HG03439 (cell line): ENCODE results near the gene AFDN.

Experiments used
- ATAC-seq: cut with Tn5 transposase; IDR thresholded peaks from one replicate; pipeline ENCODE4 v1.9.1; 2021; ENCODE audit warnings: mild to moderate bottlenecking, moderate library complexity; ENCODE audit not compliant: unreplicated experiment

AFDN gene

DNA sequence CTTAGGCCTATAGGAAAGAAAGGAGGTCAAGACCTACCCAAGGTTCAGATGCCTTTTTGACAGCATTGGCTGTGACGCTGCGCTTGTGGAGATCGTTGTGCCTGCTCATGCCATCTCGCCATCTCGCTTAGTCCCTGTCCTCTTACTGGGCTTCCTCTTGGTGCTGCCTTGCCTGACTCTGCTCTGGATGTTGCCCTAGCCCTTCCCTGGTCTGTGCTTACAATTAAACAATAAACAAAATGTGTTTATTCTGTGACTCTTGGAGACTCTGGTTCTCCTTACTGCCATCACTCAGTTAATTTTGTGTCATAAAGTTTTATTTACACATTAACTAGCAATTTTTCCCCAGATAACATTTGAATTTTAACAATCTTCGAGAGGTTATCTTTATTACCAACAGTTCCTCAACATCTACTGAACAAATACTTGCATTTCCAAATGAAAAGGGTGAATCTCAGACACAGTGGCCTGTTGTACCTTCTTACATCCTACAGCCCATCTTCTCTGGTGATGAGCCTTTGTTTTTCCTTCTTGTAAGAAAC lies 11.6 kb downstream of the AFDN start:
- no peak for ATAC-seq

DNA sequence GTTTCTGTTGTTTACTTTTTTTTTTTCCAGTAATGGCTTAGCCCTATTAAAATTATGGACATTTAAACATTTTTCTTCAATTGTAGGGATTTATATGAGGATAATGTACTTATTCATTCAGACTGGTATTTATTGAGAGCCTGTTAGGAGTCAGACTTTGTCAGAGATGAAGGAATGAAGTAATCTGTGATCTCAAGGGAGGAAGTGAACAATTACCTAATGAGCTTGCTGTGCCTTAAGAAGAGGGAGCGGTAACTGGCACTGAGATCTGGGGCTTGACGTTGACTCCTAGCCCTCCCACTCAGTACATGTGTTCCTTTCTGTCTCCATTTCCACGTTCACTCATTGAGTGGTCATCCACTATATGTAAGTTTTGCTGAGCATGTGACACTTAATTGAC lies 12.6 kb downstream of the AFDN start:
- no peak for ATAC-seq

DNA sequence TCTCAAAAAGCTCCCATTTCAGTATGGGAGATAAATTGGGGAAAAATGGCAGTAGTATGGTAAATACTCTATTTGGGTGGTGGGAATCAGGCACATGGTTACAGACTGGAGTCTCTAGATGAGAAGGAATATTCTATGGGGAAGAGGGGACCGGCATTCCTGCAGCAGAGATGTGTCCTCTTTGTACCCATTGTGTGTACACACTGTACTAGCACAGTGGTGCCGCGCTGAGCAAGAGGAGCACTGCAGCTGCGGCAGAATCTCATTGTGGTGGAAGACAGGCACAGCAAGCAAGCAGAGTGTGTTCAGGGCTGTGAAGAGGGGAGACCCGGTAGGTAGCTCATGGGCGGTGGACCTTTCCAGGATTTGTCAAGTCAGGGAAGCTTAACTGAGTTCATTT lies 13.0 kb downstream of the AFDN start:
- no peak for ATAC-seq

DNA sequence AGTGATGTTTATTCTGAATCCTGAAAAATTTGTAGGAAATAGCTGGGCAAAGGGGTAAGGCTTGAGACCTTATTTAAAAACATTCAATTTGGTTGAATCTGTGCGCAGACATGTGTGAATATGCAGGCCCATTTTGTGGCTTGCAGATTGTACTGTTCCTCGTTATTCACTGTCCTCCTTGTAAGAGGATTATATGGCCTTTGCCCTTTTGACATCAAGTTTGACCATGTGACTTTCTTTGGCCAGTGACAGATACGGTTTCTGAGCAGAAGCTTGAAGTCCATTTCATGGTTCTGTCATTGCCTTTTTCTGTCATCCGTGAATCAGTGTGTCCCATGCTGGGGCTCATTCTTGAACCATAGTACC lies 13.4 kb downstream of the AFDN start:
- no peak for ATAC-seq

DNA sequence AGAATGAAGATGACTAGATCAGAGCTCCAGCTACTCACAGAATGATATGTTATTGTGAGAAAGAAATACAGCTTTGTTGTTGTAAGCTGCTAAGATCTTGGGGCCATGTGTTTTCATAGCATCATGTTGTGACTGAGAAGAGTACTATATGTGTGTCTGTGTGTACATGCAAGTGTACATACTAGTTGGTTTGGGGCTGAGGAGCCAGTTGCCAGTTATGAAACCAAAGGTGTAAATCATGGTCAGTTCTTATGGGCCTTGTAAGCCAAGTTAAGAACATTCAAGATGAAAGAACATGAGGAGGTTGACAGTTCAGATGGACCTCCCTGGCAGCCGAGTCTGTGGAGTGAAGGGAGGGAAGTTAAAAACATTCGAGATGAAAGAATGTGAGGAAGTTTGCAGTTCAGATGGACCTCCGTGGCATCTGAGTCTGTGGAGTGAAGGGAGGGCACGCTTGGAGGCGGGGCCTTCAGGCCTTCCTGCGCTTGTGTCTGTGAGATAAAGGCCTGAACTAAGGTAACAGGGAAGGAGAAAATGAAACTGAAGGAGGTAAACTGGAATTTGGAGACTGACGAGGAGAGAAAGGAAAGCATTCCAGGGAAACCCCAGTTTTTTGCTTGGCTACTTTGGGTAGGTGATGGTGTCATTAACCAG lies 13.9 kb downstream of the AFDN start:
- ATAC-seq: no peak

DNA sequence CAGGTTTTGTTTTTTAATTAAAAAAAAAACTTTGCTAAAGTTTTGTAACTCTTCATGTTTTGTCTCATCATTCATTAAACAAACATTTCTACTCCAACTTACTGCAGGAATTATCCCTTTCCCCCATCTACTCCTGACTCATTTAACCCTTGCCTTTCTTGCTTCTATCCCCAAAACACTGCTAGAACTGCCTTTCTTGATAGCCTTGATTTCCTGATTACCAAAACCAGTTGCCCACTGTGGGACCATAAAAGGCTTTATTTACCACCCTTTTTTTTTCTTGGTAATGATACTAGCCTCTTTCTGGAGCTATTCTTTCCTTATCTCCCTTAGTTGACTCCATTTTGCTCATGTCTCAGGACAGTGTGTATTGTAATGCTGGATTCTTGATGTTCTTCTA lies 15.3 kb downstream of the AFDN start:
- no peak for ATAC-seq

DNA sequence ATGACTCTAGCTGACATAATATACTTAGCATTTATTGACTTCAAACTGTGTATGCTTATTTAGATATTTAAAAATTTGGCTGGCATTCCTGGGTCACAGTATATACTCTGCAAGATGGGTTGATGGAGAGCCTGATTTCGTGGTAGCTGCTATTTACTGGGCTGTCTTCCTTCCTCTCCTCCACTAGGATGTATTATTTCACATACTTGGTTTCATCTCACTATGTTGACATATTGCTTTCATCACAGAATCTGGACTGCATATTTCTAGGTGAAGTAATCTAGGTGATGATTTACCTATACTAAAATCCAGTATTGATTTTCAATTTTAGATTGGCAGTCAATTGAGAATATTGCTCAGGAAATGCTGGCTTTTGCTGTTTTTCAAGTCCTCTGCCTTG lies 15.7 kb downstream of the AFDN start:
- no peak for ATAC-seq

DNA sequence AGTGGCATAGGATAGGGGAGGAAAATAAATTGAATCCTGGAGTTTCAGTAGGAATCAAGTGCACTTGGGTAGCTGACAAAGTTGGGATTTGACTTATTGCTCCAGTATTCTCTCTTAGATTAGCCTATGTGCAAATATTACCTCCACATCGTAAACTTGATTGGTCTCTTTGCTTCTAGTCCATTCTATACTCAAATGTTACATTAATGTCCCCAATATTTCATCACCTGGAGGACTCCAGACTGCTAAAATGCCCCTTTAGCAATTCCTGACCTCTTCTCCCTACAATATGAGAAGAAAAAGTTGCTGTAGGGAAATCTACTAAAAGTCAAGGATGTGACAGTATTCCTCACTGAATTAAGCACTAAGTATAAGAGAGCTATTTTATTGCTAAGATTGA lies 16.3 kb downstream of the AFDN start:
- ATAC-seq: no peak

DNA sequence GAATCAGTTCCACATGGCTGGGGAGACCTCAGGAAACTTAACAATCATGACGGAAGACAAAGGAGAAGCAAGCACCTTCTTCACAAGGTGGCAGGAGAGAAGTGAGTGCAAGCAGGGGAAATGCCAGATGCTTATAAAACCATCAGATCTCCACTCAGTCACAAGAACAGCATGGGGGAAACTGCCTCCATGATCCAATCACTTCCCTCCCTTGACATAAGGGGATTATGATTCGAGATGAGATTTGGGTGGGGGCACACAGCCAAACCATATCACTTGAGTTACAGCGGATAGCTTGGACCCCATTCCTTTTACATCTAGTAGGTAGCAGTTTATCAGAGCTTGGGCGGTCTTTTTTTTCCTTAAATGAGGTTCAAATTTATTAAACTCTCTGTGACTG lies 19.1 kb downstream of the AFDN start:
- ATAC-seq: no peak

DNA sequence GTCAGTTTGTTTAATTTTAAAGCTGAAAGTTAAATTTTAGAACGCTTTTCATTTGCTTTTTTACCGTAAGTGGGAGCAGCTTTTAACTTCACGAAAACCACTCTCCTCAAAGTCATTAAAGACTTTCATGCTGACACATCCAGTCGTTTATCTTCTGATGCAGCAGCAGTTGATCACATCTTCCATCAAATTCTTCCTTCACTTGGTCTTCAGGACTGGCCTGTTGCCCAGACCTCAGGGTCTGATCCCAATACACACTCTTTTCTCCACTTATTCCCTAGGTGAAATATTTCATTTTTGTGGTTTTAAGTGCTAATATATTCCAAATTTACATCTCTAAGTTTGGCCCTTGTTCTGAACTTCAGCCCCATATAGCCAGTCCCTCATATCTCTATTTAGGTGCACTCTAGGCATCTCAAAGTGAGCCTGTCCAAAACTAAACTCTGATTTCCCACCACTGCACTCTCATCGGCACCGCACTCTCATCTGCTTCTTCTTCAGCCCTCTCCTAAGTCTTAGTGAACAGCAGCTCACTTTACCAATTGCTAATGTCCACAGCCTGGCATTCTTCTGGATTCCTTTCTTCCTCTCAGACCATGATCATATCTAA lies 20.4 kb downstream of the AFDN start:
- no peak for ATAC-seq

DNA sequence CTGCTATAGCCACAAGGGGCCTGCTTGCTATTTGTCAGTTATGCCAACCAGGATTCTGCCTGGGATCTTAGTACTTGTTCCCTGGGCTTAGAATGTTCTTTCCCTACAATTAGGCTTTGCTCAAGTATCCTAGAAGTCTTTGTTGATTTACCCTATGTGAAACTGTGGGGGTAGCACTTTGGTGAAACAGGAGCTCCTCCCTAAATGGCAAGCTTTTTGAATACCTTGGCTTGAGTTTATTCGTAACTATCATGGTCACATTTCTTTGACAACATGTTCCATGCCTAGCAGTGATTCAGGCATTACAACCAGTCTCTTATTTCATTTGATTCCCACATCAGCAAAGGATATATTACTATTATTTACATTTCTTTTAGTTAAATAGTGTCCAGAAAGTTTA lies 21.2 kb downstream of the AFDN start:
- ATAC-seq: no peak

DNA sequence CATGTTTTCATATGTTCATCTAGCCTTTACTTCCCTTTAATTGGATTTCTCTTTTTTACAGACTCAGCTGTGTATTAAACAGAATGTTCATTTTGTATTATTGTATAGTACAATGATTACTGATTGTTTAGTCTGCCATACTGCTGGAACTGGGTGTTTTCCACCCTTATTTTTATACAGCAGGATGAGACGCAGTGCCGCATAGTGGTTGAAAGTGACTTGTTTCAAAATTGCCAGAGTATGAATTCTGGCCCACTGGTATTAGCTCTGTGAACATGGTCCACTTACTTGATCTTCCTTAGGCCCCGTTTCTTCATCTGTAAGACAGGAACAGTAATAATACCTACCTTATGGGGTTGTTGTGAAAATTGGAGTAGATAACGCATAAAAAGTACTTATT lies 22.1 kb downstream of the AFDN start:
- ATAC-seq: no peak

DNA sequence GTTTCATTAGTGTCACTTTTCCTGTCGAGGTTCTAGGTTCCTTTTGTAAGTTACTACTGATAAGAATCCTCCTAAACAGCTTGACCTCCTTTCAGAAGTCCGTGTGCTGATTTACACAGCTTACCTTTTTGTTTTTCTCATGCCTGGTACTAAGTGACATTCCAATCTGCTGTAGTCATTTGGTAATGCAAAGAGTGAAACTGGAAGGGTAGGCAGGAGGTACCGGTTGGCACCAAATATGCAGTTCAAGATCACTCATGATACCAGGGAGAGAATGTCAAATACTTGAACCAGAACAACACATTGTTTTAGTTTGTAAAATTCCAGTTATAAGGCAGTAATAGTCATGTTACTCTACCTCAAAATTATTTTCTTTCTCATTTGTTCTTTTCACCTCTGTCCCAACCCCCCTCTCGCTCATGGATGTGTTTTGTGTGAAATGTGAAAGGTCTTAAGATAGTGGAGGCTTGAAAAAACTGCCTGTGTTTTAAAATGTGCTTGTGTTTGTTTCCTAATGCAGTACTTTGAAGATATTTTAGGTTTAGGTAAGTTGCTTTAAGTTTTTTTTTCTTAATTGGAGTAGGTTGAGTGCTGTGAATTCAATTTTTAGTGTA lies 23.2 kb downstream of the AFDN start:
- no peak for ATAC-seq

DNA sequence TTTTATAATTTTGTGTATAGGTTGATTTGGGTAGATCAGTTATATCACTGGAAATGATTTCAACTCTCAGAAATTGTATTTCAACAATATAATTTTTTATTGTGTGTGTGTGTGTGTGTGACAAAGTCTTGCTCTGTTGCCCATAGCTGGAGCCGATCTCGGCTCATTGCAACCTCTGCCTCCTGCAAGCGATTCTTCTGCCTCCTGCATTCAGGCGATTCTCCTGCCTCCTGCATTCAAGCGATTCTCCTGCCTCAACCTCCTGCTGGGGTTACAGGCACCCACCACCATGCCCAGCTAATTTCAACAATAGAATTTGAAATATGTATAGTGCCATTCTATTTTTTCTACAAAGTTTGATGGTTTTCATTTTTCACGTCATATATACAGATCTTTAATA lies 24.1 kb downstream of the AFDN start:
- no peak for ATAC-seq

DNA sequence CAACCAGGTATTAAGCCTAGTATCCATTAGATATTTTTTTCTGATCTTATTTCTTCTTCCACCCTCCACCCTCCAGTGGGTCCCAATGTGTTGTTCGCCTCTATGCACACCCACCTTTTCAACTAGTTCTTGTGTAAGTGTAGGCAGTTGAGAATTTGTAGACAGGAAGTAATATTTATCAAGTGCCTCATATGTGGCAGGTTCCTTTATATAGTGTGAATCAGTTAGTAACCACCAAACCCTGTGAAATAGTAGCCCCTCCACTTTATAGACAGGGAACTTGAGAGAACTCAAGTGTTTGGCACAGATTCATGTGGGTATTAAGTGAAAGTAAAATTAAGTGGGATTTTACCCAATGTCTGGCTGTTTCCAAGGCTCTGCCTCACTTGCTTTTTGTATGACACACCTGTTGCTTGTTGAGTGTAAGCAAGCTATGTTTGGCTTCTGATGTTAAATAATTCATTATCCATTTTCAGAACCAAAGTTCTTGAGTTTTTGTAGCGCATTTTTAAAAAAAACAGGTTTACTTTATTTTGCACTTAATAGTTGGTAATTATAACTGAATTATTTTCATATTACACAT lies 24.8 kb downstream of the AFDN start:
- no peak for ATAC-seq

DNA sequence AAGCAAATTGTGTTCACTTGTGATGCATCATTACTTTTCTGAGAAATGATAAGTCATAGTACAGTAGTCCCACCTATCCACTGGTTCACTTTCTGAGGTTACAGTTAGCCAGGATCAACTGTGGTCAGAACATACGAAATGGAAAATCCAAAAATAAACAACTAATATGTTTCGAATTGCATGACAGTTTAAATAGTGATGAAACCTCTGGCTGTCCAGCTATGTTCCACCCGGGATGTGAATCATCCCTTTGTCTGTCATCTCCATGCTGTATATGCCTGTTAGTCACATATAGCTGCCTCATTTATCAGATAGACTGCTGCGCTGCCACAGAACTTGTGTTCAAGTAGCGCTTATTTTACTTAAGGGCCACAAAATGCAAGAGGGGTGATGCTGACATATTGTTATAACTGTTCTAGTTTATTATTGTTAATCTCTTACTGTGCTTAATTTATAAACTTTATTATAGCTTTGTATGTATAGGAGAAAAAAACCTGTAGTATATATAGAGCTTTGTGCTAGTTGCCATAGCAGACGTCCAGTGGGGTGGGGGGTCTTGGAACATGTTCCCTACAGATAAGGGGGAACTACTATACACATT lies 29.2 kb downstream of the AFDN start:
- no peak for ATAC-seq

DNA sequence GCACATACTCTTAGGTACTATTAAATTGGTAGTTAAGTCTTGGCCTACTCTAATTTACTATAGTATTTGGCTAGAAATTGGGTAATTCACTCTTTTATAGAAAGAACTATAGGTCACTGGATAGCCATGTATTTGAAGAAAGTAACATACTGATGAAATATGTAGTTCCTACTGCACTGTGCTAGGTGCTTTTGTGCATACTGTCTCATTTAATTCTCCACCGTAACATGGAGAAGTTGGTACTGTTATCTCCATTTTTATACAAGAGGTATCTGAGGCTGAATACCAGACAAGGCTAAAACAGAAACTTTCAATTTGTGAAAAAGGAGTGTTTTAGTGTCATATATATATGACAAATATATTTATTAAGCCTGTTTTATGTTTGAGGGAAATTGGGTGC lies 29.8 kb downstream of the AFDN start:
- ATAC-seq: no peak

DNA sequence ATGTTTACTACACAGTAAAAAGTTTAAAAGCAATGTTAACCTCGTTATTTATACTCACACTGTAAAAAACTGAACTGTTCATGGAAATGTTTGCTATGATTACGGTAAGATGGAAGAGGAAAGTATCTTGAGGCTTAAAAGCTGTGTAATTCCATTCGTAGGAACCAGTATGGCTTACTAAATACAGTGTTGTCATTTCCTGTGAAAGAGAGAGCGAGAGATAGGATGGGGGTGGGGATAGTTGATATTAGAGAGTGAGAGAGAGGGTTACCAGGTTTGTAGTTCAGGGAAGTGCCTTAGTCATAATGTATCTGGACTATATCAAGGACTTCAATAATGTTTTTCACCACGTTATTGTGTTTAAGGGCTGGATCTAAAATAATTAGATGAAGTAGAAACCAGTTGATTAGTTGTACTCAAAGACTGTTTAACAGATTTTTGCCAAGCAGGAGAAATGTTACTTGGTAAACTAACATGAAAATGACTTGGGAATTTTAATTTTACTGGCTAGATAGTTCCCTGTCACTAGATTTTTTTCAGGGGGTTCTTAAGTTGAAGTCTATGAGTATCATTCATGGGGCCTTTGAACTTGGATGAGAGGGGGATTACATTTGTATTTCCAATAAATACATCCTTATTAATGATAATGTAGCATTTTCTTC lies 30.4 kb downstream of the AFDN start:
- ATAC-seq: no peak

DNA sequence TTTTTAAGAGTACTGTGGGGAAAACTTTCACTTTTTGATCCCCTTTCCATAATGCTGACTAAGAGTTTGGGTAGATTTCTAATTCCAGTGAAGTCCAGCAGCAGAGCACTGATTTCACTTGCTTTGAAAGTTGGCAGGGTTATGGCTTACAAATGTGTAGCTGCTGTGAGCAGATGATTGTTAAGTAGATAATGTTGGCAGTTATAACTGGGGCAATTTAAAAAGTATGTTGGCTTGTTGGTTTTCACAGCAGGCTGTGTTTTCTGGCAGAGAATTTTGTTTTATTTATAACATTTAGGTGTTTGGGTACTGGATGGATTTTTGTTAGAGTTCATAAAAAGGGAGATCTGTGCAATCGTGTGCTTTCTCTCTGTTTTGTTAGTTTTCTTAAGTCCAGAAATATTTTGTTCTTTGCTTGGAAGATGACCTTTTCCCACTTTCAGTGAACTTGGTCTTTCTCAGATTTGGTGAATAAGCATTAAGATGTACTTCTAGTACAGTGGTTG lies 31.4 kb downstream of the AFDN start:
- no peak for ATAC-seq

DNA sequence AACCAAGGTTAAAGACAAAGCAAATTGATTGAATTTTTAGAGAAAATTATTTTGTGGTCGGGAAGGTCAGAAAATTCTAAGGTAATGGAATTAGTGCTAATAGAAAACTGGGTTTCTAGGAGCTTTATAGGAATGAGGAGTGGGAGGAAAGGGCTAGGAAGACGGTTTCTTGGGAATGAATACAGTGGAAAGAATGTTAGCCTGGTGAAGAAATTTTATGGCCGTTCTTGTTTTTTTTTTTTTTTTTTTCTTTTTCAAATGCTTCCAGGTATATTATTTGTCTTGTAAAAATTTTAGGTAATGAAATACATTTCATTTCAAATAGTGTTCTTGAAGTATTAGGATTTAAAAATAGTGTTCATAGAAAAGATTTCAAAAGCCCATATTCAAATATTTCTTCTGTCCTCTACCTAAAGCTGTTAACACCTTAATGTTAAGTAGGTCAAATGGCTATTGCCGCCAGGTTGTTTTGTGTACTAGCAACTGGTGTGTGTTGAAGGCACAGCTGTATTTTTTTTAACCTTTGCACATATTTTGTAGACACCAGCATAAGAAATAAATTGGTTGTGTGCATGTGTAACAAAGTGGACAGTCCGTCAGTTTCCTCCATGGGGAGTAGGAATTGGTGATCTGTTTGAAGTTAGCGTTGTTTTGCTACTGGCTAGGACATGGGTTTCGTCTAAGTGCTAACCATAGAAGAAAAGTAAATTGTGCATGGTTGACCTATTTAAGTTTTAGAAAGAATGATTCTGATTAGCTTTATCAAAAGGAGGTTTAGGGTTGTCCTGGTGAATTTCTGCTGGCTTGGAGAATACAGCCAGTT lies 32.3 kb downstream of the AFDN start:
- no peak for ATAC-seq
